Parathyroid adenoma (tissue), 2 donors: ENCODE results near the gene TGM1.
"Not testable (repeated sequence)": the region's sequence is repeated elsewhere in the genome, so short reads cannot be mapped to it uniquely, and the experiment has no call there.

Experiments
- H2AFZ ChIP-seq: fragments of 300-600 bp; sonication (generic); one replicate; pipeline ENCODE4 v1.7.0; 2017; ENCODE audit warnings: antibody characterized with exemption, mild to moderate bottlenecking
- H3K27ac ChIP-seq: fragments of 300-600 bp; sonication (generic); one replicate; pipeline ENCODE4 v1.7.0; 2017
- H3K27me3 ChIP-seq: fragments of 300-600 bp; sonication (generic); one replicate; pipeline ENCODE4 v1.7.0; 2017; ENCODE audit warnings: low read length; ENCODE audit not compliant: control insufficient read depth, insufficient read depth
- H3K36me3 ChIP-seq: fragments of 300-600 bp; sonication (generic); one replicate; pipeline ENCODE4 v1.7.0; 2017; ENCODE audit warnings: low read length; ENCODE audit not compliant: control insufficient read depth, insufficient read depth
- H3K4me1 ChIP-seq: fragments of 300-600 bp; sonication (generic); one replicate; pipeline ENCODE4 v1.7.0; 2017; ENCODE audit warnings: control low read depth
- H3K4me2 ChIP-seq: fragments of 300-600 bp; sonication (generic); one replicate; pipeline ENCODE4 v1.7.0; 2017; ENCODE audit warnings: low read length
- H3K4me3 ChIP-seq: fragments of 300-600 bp; sonication (generic); one replicate; pipeline ENCODE4 v1.7.0; 2017; ENCODE audit warnings: low read depth, low read length
- H3K79me2 ChIP-seq: fragments of 300-600 bp; sonication (generic); one replicate; pipeline ENCODE4 v1.7.0; 2017; ENCODE audit warnings: control low read depth
- H3K9ac ChIP-seq: fragments of 300-600 bp; sonication (generic); one replicate; pipeline ENCODE4 v1.7.0; 2017; ENCODE audit warnings: mild to moderate bottlenecking
- H3K9me3 ChIP-seq: fragments of 300-600 bp; sonication (generic); one replicate; pipeline ENCODE4 v1.7.0; 2017; ENCODE audit warnings: low read length; ENCODE audit not compliant: control insufficient read depth
- CTCF ChIP-seq: fragments of 300-600 bp; sonication (generic); IDR thresholded peaks from one replicate; pipeline ENCODE4 v1.7.0; 2017; ENCODE audit warnings: antibody characterized with exemption, mild to moderate bottlenecking
- donor health status: primary hyperparathyroidism.

The TGM1 gene

GRCh38 chr14:24204163-24205146, 58.5 kb downstream of the TGM1 start:
- H3K4me3 ChIP-seq: no peak overlapping the region
- H3K9me3 ChIP-seq: no peaks in the 10 kb centered on the region
- no peak overlapping the region for H3K27ac ChIP-seq
- no peak for TF ChIP-seq CTCF
- H2AFZ ChIP-seq: no peak overlapping the region
- H3K36me3 ChIP-seq: no peaks in the 10 kb centered on the region
- H3K4me2 ChIP-seq: no peak overlapping the region
- H3K27me3 ChIP-seq: no peaks in the 10 kb centered on the region
- no peaks in the 10 kb centered on the region for H3K4me1 ChIP-seq
- H3K79me2 ChIP-seq: peaks cover 21% of the 10 kb centered on the region
- H3K9ac ChIP-seq: no peak overlapping the region

- H3K27ac ChIP-seq, H3K27me3 ChIP-seq, H3K4me3 ChIP-seq, H3K4me1 ChIP-seq, H2AFZ ChIP-seq, H3K4me2 ChIP-seq, H3K36me3 ChIP-seq, H3K9ac ChIP-seq, H3K9me3 ChIP-seq: not testable (repeated sequence)
- peaks cover 27% of the 10 kb centered on the region for H3K79me2 ChIP-seq
These were observed 59.6 kb downstream of the TGM1 start for GRCh38 chr14:24203249-24203886.

- H3K4me2 ChIP-seq, H3K9me3 ChIP-seq, H3K36me3 ChIP-seq, H3K4me3 ChIP-seq, H3K9ac ChIP-seq, H3K27me3 ChIP-seq, H2AFZ ChIP-seq, H3K4me1 ChIP-seq, H3K27ac ChIP-seq: not testable (repeated sequence)
- H3K79me2 ChIP-seq: peaks cover 30% of the 10 kb centered on the region
These were observed 60.4 kb downstream of the TGM1 start for GRCh38 chr14:24202538-24202937.
